Measurements from ENCODE around the gene LCK. TPM values are rescaled to one million over a fixed set of nuclear protein-coding genes. Genes with fewer than 3 reads are reported as not detected.

LCK gene
- total and polyA plus RNA-seq, 9 of the 15 experiments (the other 6 are each of a cell fraction or from before 2014, with no cell fraction given): 0.04 to 0.47 (median 0.13) TPM; not detected in 6

DNA sequence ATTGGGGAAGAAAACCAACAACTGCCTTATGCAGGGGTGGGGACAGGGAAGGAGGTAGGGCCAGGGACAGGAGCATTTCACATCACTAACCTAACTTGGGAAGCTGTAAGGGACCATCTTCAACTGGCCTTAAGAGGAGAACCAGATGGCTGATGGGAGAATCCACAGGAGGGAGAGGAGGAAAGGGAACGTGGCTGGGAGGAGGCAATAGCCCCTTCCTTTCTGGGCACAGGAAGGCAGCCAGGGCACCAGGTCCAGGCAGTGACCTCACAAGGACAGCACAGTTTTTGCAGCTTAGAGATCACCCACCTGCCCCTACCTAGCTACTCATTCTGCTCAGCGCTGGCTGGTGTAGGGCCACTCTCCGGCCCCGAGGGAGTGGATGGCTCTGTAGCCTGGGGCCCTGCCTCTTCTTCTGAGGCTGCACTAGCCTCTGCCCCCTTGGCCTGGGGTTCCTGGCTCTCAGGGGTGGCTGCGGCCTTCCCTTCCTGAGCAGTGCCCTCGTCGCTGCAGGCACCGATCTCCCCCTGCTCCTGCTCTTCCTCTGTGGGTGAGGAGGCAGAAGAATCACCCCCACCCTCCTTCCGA is 83.3 kb downstream of the LCK start (continued):
- TF ChIP-seq CLOCK (CRISPR knock-in tag; IDR thresholded peaks at IDR 0.05; ENCODE audit: borderline replicate concordance): no peak
- no peak for TF ChIP-seq PHB (CRISPR knock-in tag; IDR thresholded peaks at IDR 0.05)
- no peak for TF ChIP-seq HDAC8 (tag; IDR thresholded peaks at IDR 0.05)
- no peak for TF ChIP-seq HMG20B (CRISPR knock-in tag; IDR thresholded peaks at IDR 0.05)
- TF ChIP-seq HDAC2 (IDR thresholded peaks at IDR 0.05): 0 out of 2 replicates have a peak, but pooled peaks have one; percentile 53
- no peak for TF ChIP-seq ZNF780A (CRISPR knock-in tag; IDR thresholded peaks at IDR 0.05)
- TF ChIP-seq AFF4 (CRISPR knock-in tag; IDR thresholded peaks at IDR 0.05): peak; percentile 7; the same call in 1 of the 2 replicates
- no peak for TF ChIP-seq CBFB (CRISPR knock-in tag; IDR thresholded peaks at IDR 0.05)
- peak in 1 of 2 experiments; percentile 34; a peak in 1 of 4 replicates for TF ChIP-seq HDAC1 (IDR thresholded peaks at IDR 0.05)
- TF ChIP-seq KAT2B (IDR thresholded peaks at IDR 0.05; ENCODE audit: low read depth, low read length): no peak
- no peak for TF ChIP-seq ERF (CRISPR knock-in tag; IDR thresholded peaks at IDR 0.05)
- TF ChIP-seq ZNF274 (IDR thresholded peaks at IDR 0.05; ENCODE audit: borderline replicate concordance, low read depth, low read length): no peak
- TF ChIP-seq KDM4B (IDR thresholded peaks at IDR 0.05; ENCODE audit: borderline replicate concordance in 2 of 2, low read depth in 1 of 2): 0 out of 4 replicates have a peak, but pooled peaks of 1 of the 2 experiments have one; percentile 62
- TF ChIP-seq UBTF (IDR thresholded peaks at IDR 0.05; ENCODE audit: borderline replicate concordance in 1 of 2, low read depth in 2 of 2, low read length in 2 of 2): no peak
- TF ChIP-seq ZKSCAN1 (IDR thresholded peaks at IDR 0.05; ENCODE audit: low read depth, low read length): no peak
- TF ChIP-seq, protein P1, sequence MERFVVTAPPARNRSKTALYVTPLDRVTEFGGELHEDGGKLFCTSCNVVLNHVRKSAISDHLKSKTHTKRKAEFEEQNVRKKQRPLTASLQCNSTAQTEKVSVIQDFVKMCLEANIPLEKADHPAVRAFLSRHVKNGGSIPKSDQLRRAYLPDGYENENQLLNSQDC (CRISPR knock-in tag; IDR thresholded peaks at IDR 0.05): peak; percentile 68; the same call in 1 of the 2 replicates
- TF ChIP-seq, protein P2, sequence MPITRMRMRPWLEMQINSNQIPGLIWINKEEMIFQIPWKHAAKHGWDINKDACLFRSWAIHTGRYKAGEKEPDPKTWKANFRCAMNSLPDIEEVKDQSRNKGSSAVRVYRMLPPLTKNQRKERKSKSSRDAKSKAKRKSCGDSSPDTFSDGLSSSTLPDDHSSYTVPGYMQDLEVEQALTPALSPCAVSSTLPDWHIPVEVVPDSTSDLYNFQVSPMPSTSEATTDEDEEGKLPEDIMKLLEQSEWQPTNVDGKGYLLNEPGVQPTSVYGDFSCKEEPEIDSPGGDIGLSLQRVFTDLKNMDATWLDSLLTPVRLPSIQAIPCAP (CRISPR knock-in tag; IDR thresholded peaks at IDR 0.05; ENCODE audit: borderline replicate concordance): no peak

All from K562 (cell line).